Activated B cell treated with CpG ODN at 0.5 μM for 24 hours (primary cell): Measurements from ENCODE around the gene PGD. TPM values are rescaled to one million over a fixed set of nuclear protein-coding genes. Genes with fewer than 3 reads are reported as not detected.
"Not testable (repeated sequence)": the region's sequence is repeated elsewhere in the genome, so short reads cannot be mapped to it uniquely, and the experiment has no call there.

Experiments
- ATAC-seq: fragments of 200-7000 bp; cut with Tn5 transposase; one replicate; pipeline ENCODE4 v1.10.0; 2021; ENCODE audit warnings: low read depth, mild to moderate bottlenecking, moderate library complexity
- CTCF ChIA-PET: fragments of 350-600 bp; sonication (Branson Sonifier 250); formaldehyde crosslinking; loops from one replicate; lab custom pipeline; 2021; ENCODE audit warnings: antibody characterized with exemption; lab: Charles Lee
- POLR2A ChIA-PET: fragments of 350-600 bp; sonication (Branson Sonifier 250); formaldehyde crosslinking; loops from one replicate; lab custom pipeline; 2021; ENCODE audit warnings: antibody characterized with exemption; lab: Charles Lee
- DNase-seq: peaks from one replicate; pipeline ENCODE4 v3.0.0; 2022
- H3K27ac Mint-ChIP-seq: one replicate; pipeline ENCODE4 v1.8.0; 2020; ENCODE audit warnings: mixed read lengths
- H3K27me3 Mint-ChIP-seq: one replicate; pipeline ENCODE4 v1.8.0; 2021; ENCODE audit warnings: mixed read lengths
- H3K36me3 Mint-ChIP-seq: one replicate; pipeline ENCODE4 v1.8.0; 2021; ENCODE audit warnings: low read depth, mixed read lengths
- H3K4me1 Mint-ChIP-seq: one replicate; pipeline ENCODE4 v1.8.0; 2021; ENCODE audit warnings: mixed read lengths
- H3K4me3 Mint-ChIP-seq: one replicate; pipeline ENCODE4 v1.8.0; 2020; ENCODE audit warnings: mild to moderate bottlenecking, mixed read lengths
- H3K9me3 Mint-ChIP-seq: one replicate; pipeline ENCODE4 v1.8.0; 2020; ENCODE audit warnings: mixed read lengths
- intact Hi-C: fragments of 100-400 bp; cut with micrococcal nuclease; formaldehyde crosslinking; loops from one replicate; pipeline ENCODE4 v1.15.1; 2024
- total RNA-seq: library from RNA; stranded (reverse); gene quantifications from 2 replicates; pipeline ENCODE4 v1.2.3, GENCODE V29; 2022
- TF ChIP-seq, protein P1 (sequence below): fragments of 200-600 bp; IDR thresholded peaks from one replicate; pipeline ENCODE4 v1.8.0; 2022; ENCODE audit warnings: antibody characterized with exemption, mild to moderate bottlenecking

The PGD gene
- total RNA-seq, 1 donor from 2014 or later: 108 TPM

- H3K36me3 Mint-ChIP-seq: peaks cover 44% of the 10 kb centered on the region
- H3K27ac Mint-ChIP-seq: no peak overlapping the region
- DNase-seq (no peak), ATAC-seq (no peak)
- H3K4me1 Mint-ChIP-seq: no peaks in the 10 kb centered on the region
- H3K27me3 Mint-ChIP-seq: no peaks in the 10 kb centered on the region
- TF ChIP-seq, protein P1, sequence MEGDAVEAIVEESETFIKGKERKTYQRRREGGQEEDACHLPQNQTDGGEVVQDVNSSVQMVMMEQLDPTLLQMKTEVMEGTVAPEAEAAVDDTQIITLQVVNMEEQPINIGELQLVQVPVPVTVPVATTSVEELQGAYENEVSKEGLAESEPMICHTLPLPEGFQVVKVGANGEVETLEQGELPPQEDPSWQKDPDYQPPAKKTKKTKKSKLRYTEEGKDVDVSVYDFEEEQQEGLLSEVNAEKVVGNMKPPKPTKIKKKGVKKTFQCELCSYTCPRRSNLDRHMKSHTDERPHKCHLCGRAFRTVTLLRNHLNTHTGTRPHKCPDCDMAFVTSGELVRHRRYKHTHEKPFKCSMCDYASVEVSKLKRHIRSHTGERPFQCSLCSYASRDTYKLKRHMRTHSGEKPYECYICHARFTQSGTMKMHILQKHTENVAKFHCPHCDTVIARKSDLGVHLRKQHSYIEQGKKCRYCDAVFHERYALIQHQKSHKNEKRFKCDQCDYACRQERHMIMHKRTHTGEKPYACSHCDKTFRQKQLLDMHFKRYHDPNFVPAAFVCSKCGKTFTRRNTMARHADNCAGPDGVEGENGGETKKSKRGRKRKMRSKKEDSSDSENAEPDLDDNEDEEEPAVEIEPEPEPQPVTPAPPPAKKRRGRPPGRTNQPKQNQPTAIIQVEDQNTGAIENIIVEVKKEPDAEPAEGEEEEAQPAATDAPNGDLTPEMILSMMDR: no peak
- ChIA-PET POLR2A (no interaction called here), CTCF (no interaction called here)
- intact Hi-C loops: no loop called here
- H3K4me3 Mint-ChIP-seq: no peak overlapping the region
- no peaks in the 10 kb centered on the region for H3K9me3 Mint-ChIP-seq
Measured at GRCh38 chr1:10421637-10422036, 22.8 kb downstream of the PGD start.

GRCh38 chr1:10424034-10424433, 25.2 kb downstream of the PGD start:
- Mint-ChIP-seq H3K27me3 (no peaks in the 10 kb centered on the region), H3K4me1 (peaks cover 2% of the 10 kb centered on the region), H3K9me3 (no peaks in the 10 kb centered on the region), H3K36me3 (peaks cover 22% of the 10 kb centered on the region), H3K4me3 (no peak overlapping the region), H3K27ac (no peak overlapping the region)
- intact Hi-C loops: no loop called here
- DNase-seq (no peak), ATAC-seq (no peak)
- CTCF ChIA-PET: no interaction called here
- TF ChIP-seq, protein P1: no peak
- POLR2A ChIA-PET: no interaction called here

GRCh38 chr1:10424651-10425050, 25.8 kb downstream of the PGD start:
- Mint-ChIP-seq H3K4me1 (peaks cover 4% of the 10 kb centered on the region), H3K9me3 (no peaks in the 10 kb centered on the region), H3K27me3 (no peaks in the 10 kb centered on the region), H3K4me3 (no peak overlapping the region), H3K36me3 (peaks cover 16% of the 10 kb centered on the region), H3K27ac (no peak overlapping the region)
- intact Hi-C loops: no loop called here
- POLR2A ChIA-PET: no interaction called here
- DNase-seq (no peak), ATAC-seq (no peak)
- CTCF ChIA-PET: no interaction called here
- TF ChIP-seq, protein P1: no peak

DNA sequence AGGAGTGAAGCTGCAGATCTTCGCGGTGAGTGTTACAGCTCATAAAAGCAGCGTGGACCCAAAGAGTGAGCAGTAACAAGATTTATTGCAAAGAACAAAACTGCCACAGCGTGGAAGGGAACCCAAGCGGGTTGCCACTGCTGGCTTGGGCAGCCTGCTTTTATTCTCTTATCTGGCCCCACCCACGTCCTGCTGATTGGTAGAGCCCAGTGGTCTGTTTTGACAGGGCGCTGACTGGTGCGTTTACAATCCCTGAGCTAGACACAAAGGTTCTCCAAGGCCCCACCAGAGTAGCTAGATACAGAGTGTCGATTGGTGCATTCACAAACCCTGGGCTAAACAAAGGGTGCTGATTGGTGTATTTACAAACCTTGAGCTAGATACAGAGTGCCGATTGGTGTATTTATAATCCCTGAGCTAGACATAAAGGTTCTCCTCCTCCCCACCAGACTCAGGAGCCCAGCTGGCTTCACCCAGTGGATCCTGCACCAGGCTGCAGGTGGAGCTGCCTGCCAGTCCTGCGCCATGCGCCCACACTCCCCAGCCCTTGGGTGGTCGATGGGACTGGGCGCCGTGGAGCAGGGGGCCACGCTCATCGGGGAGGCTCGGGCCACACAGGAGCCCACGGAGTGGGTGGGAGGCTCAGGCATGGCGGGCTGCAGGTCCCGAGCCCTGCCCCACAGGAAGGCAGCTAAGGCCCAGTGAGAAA, 27.1 kb downstream of the PGD start:
- intact Hi-C loops, H3K36me3 Mint-ChIP-seq, H3K4me3 Mint-ChIP-seq, ATAC-seq, H3K27me3 Mint-ChIP-seq, H3K9me3 Mint-ChIP-seq, POLR2A ChIA-PET, DNase-seq, H3K27ac Mint-ChIP-seq, CTCF ChIA-PET: not testable (repeated sequence)
- peaks cover 14% of the 10 kb centered on the region for H3K4me1 Mint-ChIP-seq

DNA sequence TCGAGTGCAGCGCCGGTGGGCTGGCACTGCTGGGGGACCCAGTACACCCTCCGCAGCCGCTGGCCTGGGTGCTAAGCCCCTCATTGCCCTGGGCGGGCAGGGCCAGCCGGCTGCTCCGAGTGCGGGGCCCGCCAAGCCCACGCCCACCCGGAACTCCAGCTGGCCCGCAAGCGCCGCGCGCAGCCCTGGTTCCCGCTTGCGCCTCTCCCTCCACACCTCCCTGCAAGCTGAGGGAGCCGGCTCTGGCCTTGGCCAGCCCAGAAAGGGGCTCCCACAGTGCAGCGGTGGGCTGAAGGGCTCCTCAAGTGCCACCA, 27.6 kb downstream of the PGD start:
- CTCF ChIA-PET, POLR2A ChIA-PET, H3K36me3 Mint-ChIP-seq, DNase-seq, H3K27ac Mint-ChIP-seq, H3K4me3 Mint-ChIP-seq, ATAC-seq, H3K27me3 Mint-ChIP-seq, H3K9me3 Mint-ChIP-seq, intact Hi-C loops: not testable (repeated sequence)
- H3K4me1 Mint-ChIP-seq: peaks cover 19% of the 10 kb centered on the region

DNA sequence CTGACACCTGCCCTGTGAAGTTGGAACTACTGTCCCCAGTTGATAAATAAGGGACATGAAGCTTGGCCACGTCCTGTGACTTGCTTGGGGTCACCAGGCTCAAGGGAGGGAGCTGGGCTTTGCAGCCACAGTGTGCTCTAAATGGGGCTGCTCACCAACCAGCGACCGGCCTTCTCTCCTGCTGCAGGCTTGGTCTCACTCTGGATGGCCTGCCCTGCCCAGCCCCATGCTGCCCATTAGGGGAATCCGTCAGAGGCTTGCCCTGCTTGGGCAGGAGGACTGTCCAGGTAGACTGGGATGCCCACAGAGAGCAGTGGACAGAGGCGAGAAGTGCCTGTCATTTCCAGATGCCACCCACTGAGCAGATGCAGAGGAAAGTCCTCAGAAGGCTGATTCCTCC, 30.1 kb downstream of the PGD start:
- no peak overlapping the region for H3K27ac Mint-ChIP-seq
- no peak overlapping the region for H3K4me3 Mint-ChIP-seq
- POLR2A ChIA-PET: interaction anchor here (0.6 to 2.6 kb wide), 3 partner anchors 30 to 903 kb away, joined by 5 to 8 read pairs (median 7); partner anchors contain the start of gene PGD
- peaks cover 1% of the 10 kb centered on the region for H3K36me3 Mint-ChIP-seq
- DNase-seq (no peak), ATAC-seq (no peak)
- CTCF ChIA-PET: interaction anchor here (0.9 to 4.8 kb wide), 8 partner anchors 20 to 642 kb away, joined by 3 to 57 read pairs (median 3); partner anchors contain the start of gene KIF1B
- intact Hi-C loops: loop anchor here (1.0 kb wide), 1 partner anchor 219 kb away; the partner anchor contains the start of gene KIF1B
- H3K27me3 Mint-ChIP-seq: no peaks in the 10 kb centered on the region
- TF ChIP-seq, protein P1: no peak
- peaks cover 27% of the 10 kb centered on the region for H3K4me1 Mint-ChIP-seq
- no peaks in the 10 kb centered on the region for H3K9me3 Mint-ChIP-seq
